NCI-H1436 (cell line): ENCODE results near the gene UNC5B.
"Not testable (repeated sequence)": the region's sequence is repeated elsewhere in the genome, so short reads cannot be mapped to it uniquely, and the experiment has no call there.

Source experiments
- DNase-seq: peaks from one replicate; lab custom pipeline; 2025; lab: John Stamatoyannopoulos, UW

UNC5B gene

DNA sequence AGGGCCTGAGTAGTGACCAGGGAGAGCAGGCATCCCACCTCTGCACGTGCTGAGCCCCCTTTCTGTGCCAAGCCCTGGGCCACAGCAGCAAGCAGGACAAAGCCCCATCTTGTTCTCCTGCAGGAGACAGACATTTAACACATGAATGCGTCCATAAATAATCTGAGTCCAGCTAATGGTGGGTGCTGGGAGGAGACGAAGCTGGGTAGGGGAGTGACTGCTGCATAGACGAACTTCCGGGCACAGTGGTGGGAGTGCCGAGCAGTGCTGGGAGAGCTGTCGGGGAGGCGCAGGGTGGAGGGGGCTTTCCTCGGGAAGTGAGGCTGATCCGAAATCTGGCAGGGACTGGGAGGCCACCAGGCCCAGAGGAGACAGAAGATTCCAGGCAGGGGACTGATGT, 71.5 kb downstream of the UNC5B start:
- DNase-seq, result no peak

- DNase-seq, result no peak
These were observed 72.3 kb downstream of the UNC5B start for GRCh38 chr10:71284544-71285179.

DNA sequence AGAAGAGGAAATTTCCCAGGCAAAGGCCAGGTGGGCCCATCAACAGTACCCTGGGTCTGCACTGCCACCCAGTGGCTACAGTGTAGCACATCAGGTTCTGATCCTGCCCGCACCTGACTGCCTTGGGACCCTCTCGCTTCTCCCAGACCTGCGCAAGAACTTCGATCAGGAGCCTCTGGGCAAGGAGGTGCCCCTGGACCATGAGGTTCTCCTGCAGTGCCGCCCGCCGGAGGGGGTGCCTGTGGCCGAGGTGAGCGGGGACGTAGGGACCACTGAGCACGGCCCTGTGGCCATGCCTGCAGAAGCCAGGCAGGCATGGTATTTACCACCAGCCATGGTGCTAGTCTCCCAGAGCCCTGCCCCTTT, 72.8 kb downstream of the UNC5B start:
- DNase-seq, result peak; percentile 8

DNA sequence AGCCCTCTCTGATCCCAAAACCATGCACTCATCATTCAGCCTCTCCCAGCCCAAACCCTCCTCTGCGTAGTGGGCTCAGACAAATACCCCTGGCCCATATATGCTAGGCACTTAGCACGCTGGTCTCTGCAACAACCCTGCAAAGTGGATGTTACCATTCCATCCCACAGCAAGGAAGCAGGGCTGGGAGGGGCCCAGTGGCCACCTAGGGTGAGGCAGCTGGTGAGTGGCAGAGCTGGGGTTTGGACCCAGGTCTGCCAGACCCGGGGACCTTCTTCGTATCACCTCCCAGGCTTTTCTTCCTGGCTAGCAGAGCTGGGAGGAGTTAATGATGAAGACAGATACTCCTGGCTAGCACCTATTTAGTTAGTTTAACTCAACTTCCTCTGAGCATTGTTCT, 73.6 kb downstream of the UNC5B start:
- no peak for DNase-seq

DNA sequence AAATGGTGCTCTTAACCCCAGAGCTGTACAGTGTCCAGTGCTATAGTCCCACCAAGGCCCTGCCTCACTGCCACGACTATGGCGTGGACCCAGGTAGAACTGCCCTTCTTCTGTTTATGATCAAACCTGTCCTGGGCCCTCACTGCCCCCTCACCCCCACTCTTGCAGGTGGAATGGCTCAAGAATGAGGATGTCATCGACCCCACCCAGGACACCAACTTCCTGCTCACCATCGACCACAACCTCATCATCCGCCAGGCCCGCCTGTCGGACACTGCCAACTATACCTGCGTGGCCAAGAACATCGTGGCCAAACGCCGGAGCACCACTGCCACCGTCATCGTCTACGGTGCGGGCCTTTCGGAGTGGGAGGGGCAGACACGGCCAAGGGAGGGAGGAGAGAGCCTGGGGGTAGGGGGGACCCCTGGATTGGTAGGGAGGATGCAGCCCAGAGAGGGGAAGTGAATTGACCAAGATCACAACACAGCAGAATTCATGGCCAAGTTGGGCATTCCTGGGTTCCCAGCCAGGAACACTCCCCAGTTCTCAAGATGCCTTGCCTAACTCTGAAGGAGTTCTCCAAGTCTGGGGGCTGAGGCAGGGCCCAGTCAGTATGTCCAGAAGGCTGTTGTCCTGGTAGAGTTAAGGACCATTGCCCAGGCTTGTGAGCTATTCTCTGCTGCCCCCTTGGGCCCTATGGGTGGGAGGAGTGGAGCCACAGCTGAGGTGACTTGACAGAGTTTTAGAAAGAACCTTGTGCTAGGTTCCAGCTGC, 74.3 kb downstream of the UNC5B start:
- no peak for DNase-seq

- no peak for DNase-seq
These were observed 75.1 kb downstream of the UNC5B start for GRCh38 chr10:71287456-71287855.

DNA sequence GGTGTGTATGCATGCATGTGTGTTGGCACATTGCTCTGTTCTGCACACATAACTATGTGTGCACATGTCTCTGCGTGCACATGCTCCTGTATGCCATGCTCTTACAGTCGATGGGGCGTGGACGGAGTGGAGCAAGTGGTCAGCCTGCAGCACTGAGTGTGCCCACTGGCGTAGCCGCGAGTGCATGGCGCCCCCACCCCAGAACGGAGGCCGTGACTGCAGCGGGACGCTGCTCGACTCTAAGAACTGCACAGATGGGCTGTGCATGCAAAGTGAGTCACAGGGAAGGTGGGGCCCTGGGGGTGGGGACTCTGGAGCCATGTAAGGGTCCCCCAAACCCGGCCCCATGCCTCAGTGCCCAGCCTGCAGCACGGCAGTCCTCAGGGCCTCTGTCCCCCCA, 76.1 kb downstream of the UNC5B start:
- no peak for DNase-seq

- DNase-seq, result no peak
These were observed 77.2 kb downstream of the UNC5B start for GRCh38 chr10:71289421-71290130.

- DNase-seq, result no peak
These were observed 78.0 kb downstream of the UNC5B start for GRCh38 chr10:71290331-71290730.

GRCh38 chr10:71290806-71291527, 78.6 kb downstream of the UNC5B start:
- no peak for DNase-seq

DNA sequence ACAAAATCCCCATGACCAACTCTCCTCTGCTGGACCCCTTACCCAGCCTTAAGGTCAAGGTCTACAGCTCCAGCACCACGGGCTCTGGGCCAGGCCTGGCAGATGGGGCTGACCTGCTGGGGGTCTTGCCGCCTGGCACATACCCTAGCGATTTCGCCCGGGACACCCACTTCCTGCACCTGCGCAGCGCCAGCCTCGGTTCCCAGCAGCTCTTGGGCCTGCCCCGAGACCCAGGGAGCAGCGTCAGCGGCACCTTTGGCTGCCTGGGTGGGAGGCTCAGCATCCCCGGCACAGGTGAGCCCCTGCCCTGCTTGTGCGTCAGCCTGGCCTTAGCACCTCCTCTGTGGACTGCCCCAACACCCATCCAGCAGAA, 79.1 kb downstream of the UNC5B start:
- no peak for DNase-seq

- no peak for DNase-seq
These were observed 80.5 kb downstream of the UNC5B start for GRCh38 chr10:71292624-71293445.

DNA sequence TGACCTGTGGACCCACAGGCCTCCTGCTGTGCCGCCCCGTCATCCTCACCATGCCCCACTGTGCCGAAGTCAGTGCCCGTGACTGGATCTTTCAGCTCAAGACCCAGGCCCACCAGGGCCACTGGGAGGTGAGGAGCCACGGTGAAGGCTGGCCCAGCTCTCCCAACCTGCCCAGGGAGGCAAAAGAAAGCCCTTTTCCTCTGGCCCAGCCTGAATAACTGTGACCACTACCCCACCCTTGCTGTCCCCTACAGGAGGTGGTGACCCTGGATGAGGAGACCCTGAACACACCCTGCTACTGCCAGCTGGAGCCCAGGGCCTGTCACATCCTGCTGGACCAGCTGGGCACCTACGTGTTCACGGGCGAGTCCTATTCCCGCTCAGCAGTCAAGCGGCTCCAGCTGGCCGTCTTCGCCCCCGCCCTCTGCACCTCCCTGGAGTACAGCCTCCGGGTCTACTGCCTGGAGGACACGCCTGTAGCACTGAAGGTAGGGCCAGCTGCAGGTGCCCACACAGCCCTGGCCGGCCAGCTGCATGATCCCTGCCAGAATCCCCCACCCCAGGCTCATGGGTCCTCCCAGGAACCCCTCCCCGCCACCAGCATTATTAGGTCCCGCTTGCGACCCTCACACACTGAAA, 81.2 kb downstream of the UNC5B start:
- DNase-seq, result no peak

DNA sequence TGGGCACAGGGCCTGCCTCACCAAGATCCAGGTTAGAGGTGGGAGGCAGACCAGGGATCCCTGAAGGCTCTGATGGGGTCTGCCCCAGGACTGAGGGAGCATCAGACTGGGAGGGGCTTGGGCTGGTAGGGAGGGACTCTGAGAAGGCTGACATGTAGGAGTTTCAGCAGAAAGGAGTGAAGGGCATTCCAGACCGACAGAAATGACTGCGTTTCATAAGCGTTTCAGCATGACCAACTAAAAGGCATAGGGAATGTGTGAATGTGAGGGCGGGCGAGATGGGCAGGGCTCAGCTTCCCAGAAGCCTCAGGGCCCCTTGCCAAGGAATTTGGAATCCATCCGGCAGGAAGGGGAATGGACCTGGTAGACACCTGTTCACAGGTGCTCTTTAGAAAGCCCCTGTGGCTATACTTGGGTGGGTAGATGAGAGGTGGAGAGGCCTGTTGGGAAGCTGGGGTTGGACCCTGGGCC, 81.8 kb downstream of the UNC5B start:
- no peak for DNase-seq

- no peak for DNase-seq
These were observed 82.5 kb downstream of the UNC5B start for GRCh38 chr10:71294856-71295255.

GRCh38 chr10:71295641-71296040, 83.3 kb downstream of the UNC5B start:
- DNase-seq, result no peak

DNA sequence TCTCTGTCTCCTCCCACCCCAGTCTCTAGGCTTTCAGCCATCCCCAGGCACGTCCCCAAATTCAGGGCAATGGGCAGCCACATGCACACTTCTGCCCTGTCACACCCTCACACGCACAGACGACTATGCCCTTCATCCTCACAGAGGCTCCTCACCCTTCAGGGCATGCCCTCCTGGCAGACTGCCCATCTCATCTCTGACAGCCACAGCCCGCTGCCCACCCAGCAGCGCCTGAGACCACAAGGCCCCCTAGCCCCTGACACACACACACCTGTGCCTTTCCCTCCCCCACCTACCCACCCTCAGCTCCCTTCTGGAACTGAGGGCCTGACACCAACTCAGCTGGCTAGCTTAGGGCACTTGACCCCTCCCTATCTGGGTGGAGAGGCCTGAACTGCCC, 83.7 kb downstream of the UNC5B start:
- DNase-seq, result no peak

DNA sequence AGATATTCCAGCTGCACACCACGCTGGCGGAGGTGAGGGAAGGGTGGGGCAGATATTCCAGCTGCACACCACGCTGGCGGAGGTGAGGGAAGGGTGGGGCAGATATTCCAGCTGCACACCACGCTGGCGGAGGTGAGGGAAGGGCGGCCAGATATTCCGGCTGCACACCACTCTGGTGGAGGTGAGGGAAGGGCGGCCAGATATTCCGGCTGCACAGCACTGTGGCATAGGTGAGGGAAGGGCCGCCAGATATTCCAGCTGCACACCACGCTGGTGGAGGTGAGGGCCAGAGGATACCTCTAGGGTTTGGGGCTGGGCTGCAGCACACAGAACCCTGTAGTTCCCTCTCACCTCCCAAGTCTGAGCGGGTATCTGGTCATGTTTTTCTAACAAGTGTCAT, 84.4 kb downstream of the UNC5B start:
- not testable (repeated sequence) for DNase-seq

DNA sequence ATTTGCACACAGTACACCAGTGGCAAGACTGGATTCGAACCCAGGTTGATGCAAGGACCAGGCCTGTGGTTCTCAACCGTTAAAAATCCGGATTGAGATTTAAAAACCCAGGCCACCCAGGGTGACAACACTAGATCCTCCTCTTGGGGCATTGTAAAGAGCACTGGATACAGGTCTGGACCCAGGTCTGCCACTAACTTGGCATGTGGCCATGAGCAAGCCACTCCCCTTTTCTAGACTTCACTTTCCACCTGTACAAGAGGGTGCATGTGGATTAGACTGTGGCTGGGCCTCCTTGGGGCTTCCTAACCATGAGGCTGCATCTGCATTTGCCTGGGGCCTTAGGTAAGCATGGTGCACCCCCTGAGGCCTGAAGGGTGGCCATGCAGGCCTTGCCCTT, 85.0 kb downstream of the UNC5B start:
- no peak for DNase-seq

- no peak for DNase-seq
These were observed 86.9 kb downstream of the UNC5B start for GRCh38 chr10:71299071-71299785.
